GM04504 (cell line): ENCODE results near the gene AARS1.
"Not testable (repeated sequence)": the region's sequence is repeated elsewhere in the genome, so short reads cannot be mapped to it uniquely, and the experiment has no call there.

ENCODE experiments used
- DNase-seq: peaks from one replicate; pipeline ENCODE4 v3.0.0-alpha.2; 2012; ENCODE audit warnings: low read depth

AARS1 gene

GRCh38 chr16:70224645-70225044 lies 64.7 kb downstream of the AARS1 start:
- not testable (repeated sequence) for DNase-seq

- DNase-seq: not testable (repeated sequence)
Measured at GRCh38 chr16:70223971-70224513, 65.3 kb downstream of the AARS1 start.

- DNase-seq: not testable (repeated sequence)
Measured at GRCh38 chr16:70223216-70223615, 66.1 kb downstream of the AARS1 start.

- DNase-seq: not testable (repeated sequence)
Measured at GRCh38 chr16:70222574-70222973, 66.7 kb downstream of the AARS1 start.

GRCh38 chr16:70218586-70218985 lies 70.7 kb downstream of the AARS1 start:
- DNase-seq: not testable (repeated sequence)

- DNase-seq: not testable (repeated sequence)
Measured at GRCh38 chr16:70206382-70206781, 82.9 kb downstream of the AARS1 start.

- DNase-seq: not testable (repeated sequence)
Measured at GRCh38 chr16:70204668-70205405, 84.5 kb downstream of the AARS1 start.

- not testable (repeated sequence) for DNase-seq
Measured at GRCh38 chr16:70204010-70204409, 85.3 kb downstream of the AARS1 start.

GRCh38 chr16:70203508-70203907 lies 85.8 kb downstream of the AARS1 start:
- not testable (repeated sequence) for DNase-seq
